ENCODE data around the gene KCTD11. TPM values are rescaled to one million over a fixed set of nuclear protein-coding genes. Genes with fewer than 3 reads are reported as not detected.
"Not testable (repeated sequence)": the region's sequence is repeated elsewhere in the genome, so short reads cannot be mapped to it uniquely, and the experiment has no call there.

Gene KCTD11
- total and polyA plus RNA-seq, 2 experiments from 2014 or later = 16.2 to 27.2 TPM

DNA sequence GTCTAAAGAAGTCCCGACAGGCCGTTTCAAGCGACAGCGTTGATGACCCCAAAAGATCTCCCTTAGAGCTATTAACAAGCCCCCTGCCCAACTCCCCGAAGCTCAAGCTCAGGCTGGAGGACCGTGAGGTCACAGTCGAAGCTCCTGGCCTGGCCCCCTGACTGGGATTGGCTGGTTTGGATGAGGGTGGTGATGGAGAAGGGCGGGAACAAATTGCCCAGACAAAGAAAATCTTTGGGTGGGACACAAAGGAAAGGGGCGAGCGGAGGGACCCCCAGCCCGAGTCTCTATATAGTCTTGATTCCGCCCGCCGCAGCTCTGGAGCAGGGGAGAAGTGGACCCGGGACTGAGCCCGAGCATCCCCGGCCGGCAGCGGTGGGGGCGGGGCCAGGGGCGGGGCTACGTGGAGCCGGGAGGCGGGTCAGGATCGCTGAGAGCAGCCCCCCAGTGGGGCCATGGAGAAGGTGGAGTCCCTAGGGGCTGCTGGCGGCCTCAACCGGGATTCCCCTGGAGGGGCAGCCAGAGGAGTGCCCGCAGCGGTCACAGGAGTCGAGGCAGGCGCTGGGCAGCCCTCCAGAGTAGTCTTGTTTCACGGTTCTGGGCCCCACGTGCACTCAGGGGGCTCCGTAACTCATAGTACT is 21.8 kb upstream of the KCTD11 start:
- H3K27ac ChIP-seq = peak overlapping the region; percentile 60
- H3K9ac ChIP-seq = peak overlapping the region; percentile 80
- peaks cover 21% of the 10 kb centered on the region for H3K79me2 ChIP-seq (ENCODE audit: insufficient read depth)
- no peaks in the 10 kb centered on the region for H3K36me3 ChIP-seq (ENCODE audit: low read depth)
- peak; percentile 88 for DNase-seq
- H3K4me3 ChIP-seq = peak overlapping the region; percentile 83
- no peaks in the 10 kb centered on the region for H3K9me3 ChIP-seq (ENCODE audit: low read depth)
- no peaks in the 10 kb centered on the region for H4K20me1 ChIP-seq (ENCODE audit: insufficient read depth)
- H2AFZ ChIP-seq = peak overlapping the region; percentile 87
- H3K27me3 ChIP-seq (replicated peaks; ENCODE audit: insufficient read depth) = no peaks in the 10 kb centered on the region
- in situ Hi-C loops (cut with MboI) = no loop called here
- TF ChIP-seq EZH2phosphoT487 (IDR thresholded peaks at IDR 0.05; ENCODE audit: insufficient read depth, low read depth) = no peak
- TF ChIP-seq EZH2 (IDR thresholded peaks at IDR 0.05; ENCODE audit: insufficient read depth, poor library complexity, severe bottlenecking) = no peak
- H3K9me2 ChIP-seq (ENCODE audit: insufficient read depth) = no peaks in the 10 kb centered on the region
- H3K4me2 ChIP-seq (ENCODE audit: unreplicated experiment) = peak overlapping the region; percentile 88
- WGBS, 2 experiments (ENCODE audit: low coverage in 1 of 2, low lambda C conversion rate in 2 of 2, missing lambda C conversion rate in 2 of 2) = 0 to 2% methylated on average over 23 to 33 of the region's 34 CpGs
- no peaks in the 10 kb centered on the region for H3F3A ChIP-seq (ENCODE audit: insufficient read depth)
- H3K4me1 ChIP-seq (ENCODE audit: insufficient read depth) = peaks cover 7% of the 10 kb centered on the region; the same call in 1 of the 2 replicates

DNA sequence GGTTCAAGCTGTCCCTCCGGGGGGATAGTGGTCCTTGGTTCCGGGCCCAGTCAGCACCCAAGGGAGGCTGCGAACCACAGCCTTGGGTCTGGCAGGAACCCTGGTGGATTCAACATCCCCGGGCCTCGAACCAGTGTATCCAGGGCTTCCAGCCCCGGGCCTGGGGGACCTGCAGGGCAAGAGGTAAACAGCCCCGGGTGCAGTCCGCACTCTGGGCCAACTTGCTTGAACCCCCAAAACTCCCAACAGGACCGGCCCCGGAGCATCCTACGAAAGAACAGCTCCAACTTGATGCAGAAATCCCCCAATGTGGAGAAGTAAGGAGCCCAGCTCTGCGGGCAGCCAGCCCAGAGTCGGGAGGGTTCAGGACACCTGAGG is 21.3 kb upstream of the KCTD11 start:
- Histone ChIP-seq H3K9me2 (ENCODE audit: insufficient read depth) (no peaks in the 10 kb centered on the region), H3K79me2 (ENCODE audit: insufficient read depth) (peaks cover 21% of the 10 kb centered on the region), H3K4me3 (peak overlapping the region; percentile 83), H4K20me1 (ENCODE audit: insufficient read depth) (no peaks in the 10 kb centered on the region), H3F3A (ENCODE audit: insufficient read depth) (no peaks in the 10 kb centered on the region), H3K9ac (peak overlapping the region; percentile 10; the same call in 1 of the 2 replicates), H3K27me3 (replicated peaks; ENCODE audit: insufficient read depth) (no peaks in the 10 kb centered on the region), H3K27ac (no peak overlapping the region), H3K36me3 (ENCODE audit: low read depth) (no peaks in the 10 kb centered on the region), H3K4me1 (ENCODE audit: insufficient read depth) (peaks cover 7% of the 10 kb centered on the region; the same call in 1 of the 2 replicates), H3K9me3 (ENCODE audit: low read depth) (no peaks in the 10 kb centered on the region), H2AFZ (peak overlapping the region; percentile 87), H3K4me2 (ENCODE audit: unreplicated experiment) (peak overlapping the region; percentile 88)
- no peak for DNase-seq
- in situ Hi-C loops (cut with MboI) = no loop called here
- WGBS, 2 experiments (ENCODE audit: low coverage in 1 of 2, low lambda C conversion rate in 2 of 2, missing lambda C conversion rate in 2 of 2) = 36 to 39% methylated on average over 13 of the region's 13 CpGs
- no peak for TF ChIP-seq EZH2phosphoT487 (IDR thresholded peaks at IDR 0.05; ENCODE audit: insufficient read depth, low read depth)
- no peak for TF ChIP-seq EZH2 (IDR thresholded peaks at IDR 0.05; ENCODE audit: insufficient read depth, poor library complexity, severe bottlenecking)

DNA sequence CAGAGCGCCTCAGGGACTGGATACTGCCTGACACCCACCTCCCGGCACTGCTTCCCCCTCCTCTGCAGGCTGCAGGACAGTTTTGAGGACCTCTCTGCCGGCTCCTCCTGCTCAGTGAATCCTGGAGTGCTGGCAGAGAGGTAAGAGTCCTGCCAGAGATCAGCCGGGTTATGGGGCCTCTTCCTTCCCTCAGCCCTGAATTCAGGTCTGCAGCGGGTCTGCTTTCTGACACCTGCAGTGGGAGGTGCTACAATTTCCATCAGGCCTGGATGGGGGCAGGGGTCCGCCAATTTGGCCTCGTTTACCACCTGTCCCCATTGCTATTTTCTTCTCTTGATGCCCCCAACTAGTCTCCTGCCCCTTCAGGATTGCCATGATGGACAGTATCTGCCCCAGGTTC is 19.9 kb upstream of the KCTD11 start:
- H3K79me2 ChIP-seq (ENCODE audit: insufficient read depth) = peaks cover 18% of the 10 kb centered on the region
- no peak overlapping the region for H3K4me2 ChIP-seq (ENCODE audit: unreplicated experiment)
- no peaks in the 10 kb centered on the region for H3K27me3 ChIP-seq (replicated peaks; ENCODE audit: insufficient read depth)
- no peak overlapping the region for H3K4me3 ChIP-seq
- in situ Hi-C loops (cut with MboI) = no loop called here
- no peaks in the 10 kb centered on the region for H4K20me1 ChIP-seq (ENCODE audit: insufficient read depth)
- no peaks in the 10 kb centered on the region for H3K36me3 ChIP-seq (ENCODE audit: low read depth)
- TF ChIP-seq EZH2 (IDR thresholded peaks at IDR 0.05; ENCODE audit: insufficient read depth, poor library complexity, severe bottlenecking) = no peak
- TF ChIP-seq EZH2phosphoT487 (IDR thresholded peaks at IDR 0.05; ENCODE audit: insufficient read depth, low read depth) = no peak
- WGBS, 2 experiments (ENCODE audit: low coverage in 1 of 2, low lambda C conversion rate in 2 of 2, missing lambda C conversion rate in 2 of 2) = 57 to 60% methylated on average over 7 of the region's 7 CpGs
- peaks cover 7% of the 10 kb centered on the region; the same call in 1 of the 2 replicates for H3K4me1 ChIP-seq (ENCODE audit: insufficient read depth)
- no peaks in the 10 kb centered on the region for H3K9me3 ChIP-seq (ENCODE audit: low read depth)
- no peaks in the 10 kb centered on the region for H3F3A ChIP-seq (ENCODE audit: insufficient read depth)
- H3K27ac ChIP-seq = no peak overlapping the region
- H2AFZ ChIP-seq = no peak overlapping the region
- no peak overlapping the region for H3K9ac ChIP-seq
- no peak for DNase-seq
- no peaks in the 10 kb centered on the region for H3K9me2 ChIP-seq (ENCODE audit: insufficient read depth)

DNA sequence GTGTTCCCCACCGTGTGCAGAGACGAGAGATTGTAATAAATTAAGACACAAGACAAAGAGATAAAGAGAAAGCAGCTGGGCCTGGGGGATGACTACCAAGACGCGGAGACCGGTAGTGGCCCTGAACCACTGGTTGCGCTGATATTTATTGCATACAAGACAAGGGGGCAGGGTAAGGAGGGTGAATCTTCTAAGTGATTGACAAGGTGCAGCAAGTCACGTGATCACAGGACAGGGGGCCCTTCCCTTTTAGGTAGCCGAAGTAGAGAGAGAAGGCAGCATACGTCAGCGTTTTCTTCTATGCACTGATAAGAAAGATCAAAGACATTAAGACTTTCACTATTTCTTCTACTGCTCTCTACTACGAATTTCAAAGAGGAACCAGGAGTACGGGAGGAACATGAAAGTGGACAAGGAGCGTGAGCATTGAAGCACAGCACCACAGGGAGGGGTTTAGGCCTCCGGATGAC is 19.3 kb upstream of the KCTD11 start:
- H3K9me2 ChIP-seq (ENCODE audit: insufficient read depth); H3K4me2 ChIP-seq (ENCODE audit: unreplicated experiment); H3K36me3 ChIP-seq (ENCODE audit: low read depth); H3K27ac ChIP-seq; H3K9me3 ChIP-seq (ENCODE audit: low read depth); H3K4me3 ChIP-seq; DNase-seq; in situ Hi-C loops (cut with MboI); H4K20me1 ChIP-seq (ENCODE audit: insufficient read depth); H3F3A ChIP-seq (ENCODE audit: insufficient read depth); H3K4me1 ChIP-seq (ENCODE audit: insufficient read depth); H3K9ac ChIP-seq; H3K27me3 ChIP-seq (replicated peaks; ENCODE audit: insufficient read depth); H2AFZ ChIP-seq: not testable (repeated sequence)
- H3K79me2 ChIP-seq (ENCODE audit: insufficient read depth) = peaks cover 13% of the 10 kb centered on the region
- 31 to 35% methylated on average over 14 of the region's 14 CpGs for WGBS, 2 experiments (ENCODE audit: low coverage in 1 of 2, low lambda C conversion rate in 2 of 2, missing lambda C conversion rate in 2 of 2)
